LNCaP clone FGC (cell line): Measurements from ENCODE around the gene HAO2.
A peak's percentile ranks its signal among the peaks of the same experiment; 100 is the strongest.

Source experiments
- DNase-seq: peaks from one replicate; pipeline ENCODE4 v3.0.0-alpha.2; 2011; ENCODE audit warnings: low read depth
- H3K4me3 ChIP-seq: 2 replicates; pipeline ENCODE4 v1.5.1; 2011; ENCODE audit warnings: mild to moderate bottlenecking, low read depth, low read length, control low read depth
- TF ChIP-seq, protein P1 (sequence below): IDR thresholded peaks from 2 replicates; pipeline ENCODE4 v1.5.1; 2012; ENCODE audit warnings: mild to moderate bottlenecking; ENCODE audit not compliant: control insufficient read depth, insufficient read depth; ENCODE audit errors: extremely low read depth

HAO2 gene

DNA sequence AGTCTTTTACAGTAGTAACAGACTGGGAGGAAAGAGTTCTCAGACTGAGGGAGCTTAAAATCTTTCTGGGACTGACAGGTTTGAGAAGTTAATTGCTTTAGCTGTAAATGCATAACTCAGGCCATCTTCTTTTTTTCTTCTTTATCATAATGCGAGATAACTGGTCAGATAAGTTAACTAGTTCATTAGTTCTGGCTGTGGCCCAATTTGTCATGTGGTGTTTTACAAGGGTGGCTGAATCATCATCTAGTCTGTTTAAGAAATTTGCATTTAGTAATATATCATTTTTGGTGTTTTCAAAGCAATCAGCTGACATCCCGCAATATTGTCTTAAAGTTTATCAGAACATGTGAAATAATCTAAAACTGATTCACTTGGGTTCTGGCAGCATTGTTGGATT lies 60.4 kb downstream of the HAO2 start:
- peak; percentile 10 for DNase-seq
- TF ChIP-seq, protein P1, sequence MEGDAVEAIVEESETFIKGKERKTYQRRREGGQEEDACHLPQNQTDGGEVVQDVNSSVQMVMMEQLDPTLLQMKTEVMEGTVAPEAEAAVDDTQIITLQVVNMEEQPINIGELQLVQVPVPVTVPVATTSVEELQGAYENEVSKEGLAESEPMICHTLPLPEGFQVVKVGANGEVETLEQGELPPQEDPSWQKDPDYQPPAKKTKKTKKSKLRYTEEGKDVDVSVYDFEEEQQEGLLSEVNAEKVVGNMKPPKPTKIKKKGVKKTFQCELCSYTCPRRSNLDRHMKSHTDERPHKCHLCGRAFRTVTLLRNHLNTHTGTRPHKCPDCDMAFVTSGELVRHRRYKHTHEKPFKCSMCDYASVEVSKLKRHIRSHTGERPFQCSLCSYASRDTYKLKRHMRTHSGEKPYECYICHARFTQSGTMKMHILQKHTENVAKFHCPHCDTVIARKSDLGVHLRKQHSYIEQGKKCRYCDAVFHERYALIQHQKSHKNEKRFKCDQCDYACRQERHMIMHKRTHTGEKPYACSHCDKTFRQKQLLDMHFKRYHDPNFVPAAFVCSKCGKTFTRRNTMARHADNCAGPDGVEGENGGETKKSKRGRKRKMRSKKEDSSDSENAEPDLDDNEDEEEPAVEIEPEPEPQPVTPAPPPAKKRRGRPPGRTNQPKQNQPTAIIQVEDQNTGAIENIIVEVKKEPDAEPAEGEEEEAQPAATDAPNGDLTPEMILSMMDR = no peak

DNA sequence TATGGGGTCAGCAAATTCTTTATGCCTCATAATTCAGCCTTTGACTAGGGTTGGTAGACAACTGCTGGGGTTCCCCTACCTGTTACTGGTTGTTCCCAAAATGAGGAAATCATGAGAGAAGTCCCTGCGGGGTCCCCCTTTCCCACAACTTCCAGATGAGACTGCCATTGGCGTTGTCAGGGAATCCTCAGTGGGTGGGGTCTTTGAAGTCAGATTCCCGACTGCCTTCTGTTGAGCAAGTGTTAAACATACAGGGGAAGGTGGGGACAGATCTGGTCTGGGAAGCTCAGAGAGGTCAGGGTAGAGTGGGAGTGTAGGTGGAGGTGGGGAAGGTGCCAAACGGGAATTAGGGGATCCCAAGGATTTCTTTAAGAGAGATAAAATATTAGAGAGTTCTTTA lies 61.1 kb downstream of the HAO2 start:
- TF ChIP-seq, protein P1 = no peak
- no peak overlapping the region for H3K4me3 ChIP-seq
- no peak for DNase-seq

More for the DNA sequence above, 60.4 kb downstream of the HAO2 start:
- no peak overlapping the region for H3K4me3 ChIP-seq

DNA sequence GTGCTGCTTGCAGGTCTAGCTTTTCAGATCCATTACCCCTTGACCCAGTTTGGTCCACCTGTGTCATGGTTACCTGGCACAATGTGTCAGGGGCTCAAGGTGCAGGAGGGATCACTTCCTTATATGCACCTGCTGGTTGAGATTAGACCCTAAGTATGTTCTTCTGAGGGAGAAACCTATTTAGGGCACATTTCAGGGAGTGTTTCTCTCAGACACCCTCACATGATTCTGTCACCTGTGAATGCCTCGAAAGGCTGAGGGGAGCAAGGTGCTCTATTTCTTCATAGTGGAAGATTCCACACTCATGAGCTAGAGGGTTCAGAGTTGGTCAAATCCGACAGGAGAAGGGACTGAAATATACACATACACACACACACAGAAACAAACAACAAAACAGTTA lies 61.9 kb downstream of the HAO2 start:
- H3K4me3 ChIP-seq = no peak overlapping the region
- DNase-seq = no peak

DNA sequence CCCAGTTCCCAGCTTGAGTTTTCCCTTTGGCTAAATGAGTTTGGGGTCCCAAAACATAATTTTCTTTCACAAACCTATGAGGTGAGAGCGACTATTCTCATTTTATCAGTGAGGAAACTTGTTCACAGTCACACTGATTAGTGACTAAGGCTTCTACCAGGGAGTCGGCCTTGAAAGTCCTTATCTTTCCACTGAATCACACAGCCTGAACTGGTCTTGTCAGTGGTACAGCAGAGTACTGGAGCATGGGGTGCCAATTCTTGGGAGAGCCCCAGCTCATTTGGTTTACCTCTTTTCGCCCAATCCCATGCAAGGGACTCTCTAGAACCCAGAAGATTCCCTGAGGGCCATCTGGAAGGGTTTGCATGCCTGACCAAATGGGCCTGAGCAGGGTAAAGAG lies 63.3 kb downstream of the HAO2 start:
- H3K4me3 ChIP-seq = no peak overlapping the region
- DNase-seq = no peak
- TF ChIP-seq, protein P1 = no peak

More for the DNA sequence above, 61.9 kb downstream of the HAO2 start:
- TF ChIP-seq, protein P1 = no peak

DNA sequence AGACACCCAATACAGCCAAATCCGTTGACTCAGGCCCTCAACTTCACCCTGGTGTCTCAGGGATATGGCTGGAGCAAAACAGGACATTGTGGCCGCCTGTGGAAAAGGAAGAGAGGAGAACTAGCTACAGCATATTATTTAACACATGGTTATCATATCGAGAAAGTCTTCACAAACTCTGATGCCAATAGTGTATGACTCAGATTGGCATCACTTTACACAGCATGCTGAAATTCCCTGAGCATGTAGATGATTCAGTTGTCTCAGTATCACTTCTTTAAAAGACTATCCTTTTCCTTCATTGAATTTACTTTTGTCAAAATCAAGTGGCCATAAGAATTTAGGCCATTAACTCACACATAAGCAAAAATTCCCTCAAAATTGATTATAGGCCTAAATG lies 66.5 kb downstream of the HAO2 start:
- no peak overlapping the region for H3K4me3 ChIP-seq
- no peak for DNase-seq
- TF ChIP-seq, protein P1 = no peak

DNA sequence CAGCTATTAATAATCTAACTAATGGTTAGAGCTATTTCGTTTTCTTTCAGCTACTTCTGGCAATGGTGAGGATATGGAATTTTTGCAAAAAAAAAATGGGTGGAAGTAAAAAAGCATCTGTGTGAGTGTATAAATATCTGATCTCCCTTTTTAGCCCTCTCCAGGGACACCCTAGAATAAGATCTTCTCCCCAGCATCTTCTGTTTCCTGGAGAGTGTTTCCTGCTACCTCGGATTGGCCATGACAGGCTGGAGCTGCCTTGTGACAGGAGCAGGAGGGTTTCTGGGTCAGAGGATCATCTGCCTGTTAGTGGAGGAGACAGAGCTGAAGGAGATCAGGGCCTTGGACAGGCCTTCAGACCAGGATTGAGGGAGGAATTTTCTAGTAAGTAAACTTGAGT lies 70.2 kb downstream of the HAO2 start:
- no peak for DNase-seq
- no peak overlapping the region for H3K4me3 ChIP-seq
- TF ChIP-seq, protein P1 = no peak

DNA sequence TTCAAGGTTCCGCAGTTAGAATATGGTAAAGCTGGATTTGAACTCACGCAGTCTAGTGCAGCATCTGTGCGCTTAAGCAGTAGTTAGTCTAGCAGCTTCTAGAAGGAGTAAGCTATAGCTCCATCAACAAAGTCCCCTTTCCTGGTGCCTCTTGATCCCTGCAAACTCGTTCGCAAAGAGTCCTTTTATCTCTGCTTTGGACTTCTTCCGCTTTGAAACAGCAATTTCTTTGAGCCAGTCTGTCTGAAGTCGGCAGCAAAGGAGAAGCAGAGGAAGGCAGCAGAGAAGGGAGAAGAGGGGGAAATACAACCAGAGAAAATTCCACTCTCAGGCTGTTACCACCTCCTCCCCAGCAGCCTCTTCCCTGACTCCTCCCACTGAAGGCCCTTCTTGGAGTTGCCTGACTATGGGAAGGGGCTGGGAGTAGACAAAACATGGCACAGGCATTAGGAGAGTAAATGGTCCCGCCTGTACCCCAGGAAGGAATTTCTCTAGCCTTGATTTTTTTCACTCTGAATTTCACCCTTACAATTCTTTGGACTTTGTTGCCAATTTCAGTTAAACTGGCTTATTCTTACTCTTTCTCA lies 72.2 kb downstream of the HAO2 start:
- TF ChIP-seq, protein P1 = no peak
- DNase-seq = no peak
- no peak overlapping the region for H3K4me3 ChIP-seq
